ENCODE results near the gene DLGAP3. TPM values are rescaled to one million over a fixed set of nuclear protein-coding genes. Genes with fewer than 3 reads are reported as not detected.
A peak's percentile ranks its signal among the peaks of the same experiment; 100 is the strongest.

DLGAP3 gene
- total RNA-seq, 1 donor from 2014 or later, result 0.22 TPM

DNA sequence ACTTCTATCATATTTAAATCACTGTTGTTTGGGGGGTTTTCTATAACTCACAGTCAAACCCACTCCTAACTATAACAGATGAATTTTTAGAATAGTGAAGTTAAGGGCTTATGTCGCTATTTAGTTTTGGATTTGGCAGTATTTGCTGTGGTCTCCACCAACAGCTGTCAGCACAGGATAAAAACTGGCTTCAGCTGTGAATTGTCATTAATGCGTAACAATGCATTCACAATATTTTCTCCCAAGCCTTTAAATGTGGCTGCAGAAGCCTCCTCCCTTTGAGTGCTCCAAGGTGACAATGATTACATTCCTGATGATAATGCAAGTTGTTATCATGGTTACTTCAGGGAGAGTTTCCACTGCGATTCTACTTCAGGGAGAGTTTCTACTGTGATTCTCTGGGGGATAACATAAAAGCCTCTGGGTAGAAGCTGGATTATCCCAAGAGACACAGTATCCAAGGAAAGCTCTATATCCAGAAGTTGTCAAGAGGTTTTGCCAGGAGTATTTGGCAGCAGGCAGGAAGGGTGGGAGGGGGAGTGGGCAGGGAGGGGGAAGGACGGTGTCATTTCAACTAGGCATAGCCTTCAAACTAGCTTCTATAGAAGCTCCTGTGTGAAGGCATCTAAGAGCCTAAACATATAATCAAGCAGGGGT is 55.0 kb downstream of the DLGAP3 start:
- intact Hi-C loops (cut with DNase I), result no loop called here
- DNase-seq (ENCODE audit: missing footprints) (no peak), ATAC-seq (no peak)

DNA sequence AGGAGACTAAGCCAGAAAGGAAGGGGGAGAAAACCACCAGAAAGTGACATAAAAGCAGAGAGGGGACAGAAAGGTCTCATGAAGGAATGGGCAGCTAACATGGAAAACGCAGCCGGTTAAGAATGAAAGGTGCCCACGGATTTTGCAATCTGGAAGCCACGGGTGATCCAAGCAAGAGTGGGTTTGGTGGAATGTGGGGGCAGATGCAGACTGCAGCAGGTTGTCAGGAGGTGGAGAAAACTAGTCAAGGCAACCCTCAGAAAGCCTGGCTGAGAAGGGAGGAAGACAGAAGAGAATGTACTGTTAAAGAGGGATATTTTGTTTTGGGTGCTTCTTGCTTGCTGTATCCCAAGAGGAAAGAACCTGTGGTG is 57.3 kb downstream of the DLGAP3 start:
- ATAC-seq, result no peak
- intact Hi-C loops (cut with DNase I), result no loop called here
- DNase-seq (ENCODE audit: missing footprints), result no peak

DNA sequence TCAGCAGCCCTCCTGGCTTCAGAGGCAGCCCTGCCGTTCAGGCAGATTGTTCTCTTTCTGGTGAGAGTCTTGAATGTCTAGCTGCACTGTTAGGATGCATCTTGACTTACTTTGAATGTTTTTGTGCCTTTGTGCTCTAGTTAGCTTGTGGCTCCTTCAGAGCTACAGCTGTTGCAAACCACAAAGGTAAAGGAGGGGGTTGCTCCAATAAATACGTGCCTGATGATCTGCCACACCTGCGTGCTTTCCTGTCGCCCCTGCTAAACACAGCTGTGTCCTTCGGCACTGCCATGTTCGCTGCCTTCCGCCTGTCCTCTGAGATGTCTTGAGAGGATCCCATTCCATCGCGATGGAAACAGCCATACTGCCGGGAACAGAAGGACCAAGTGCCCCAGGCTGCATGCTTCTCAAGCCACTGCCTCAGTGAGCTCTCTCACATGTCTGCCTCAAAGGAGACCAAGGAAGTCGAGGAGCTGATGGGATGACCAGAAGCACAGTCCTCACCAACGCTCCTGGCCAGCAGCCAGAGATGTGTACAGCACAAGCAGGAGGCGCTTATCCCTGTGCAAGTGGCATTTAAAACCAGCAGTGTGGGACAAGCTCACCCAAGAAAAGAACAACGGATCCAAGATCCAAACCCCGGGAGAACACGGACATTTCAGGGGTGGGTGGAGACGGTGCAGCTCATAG is 57.9 kb downstream of the DLGAP3 start:
- ATAC-seq (no peak), DNase-seq (ENCODE audit: missing footprints) (no peak)
- intact Hi-C loops (cut with DNase I), result no loop called here

GRCh38 chr1:34870395-34870794 is 59.1 kb downstream of the DLGAP3 start:
- intact Hi-C loops (cut with DNase I), result no loop called here
- DNase-seq (ENCODE audit: missing footprints), result no peak
- no peak for ATAC-seq

DNA sequence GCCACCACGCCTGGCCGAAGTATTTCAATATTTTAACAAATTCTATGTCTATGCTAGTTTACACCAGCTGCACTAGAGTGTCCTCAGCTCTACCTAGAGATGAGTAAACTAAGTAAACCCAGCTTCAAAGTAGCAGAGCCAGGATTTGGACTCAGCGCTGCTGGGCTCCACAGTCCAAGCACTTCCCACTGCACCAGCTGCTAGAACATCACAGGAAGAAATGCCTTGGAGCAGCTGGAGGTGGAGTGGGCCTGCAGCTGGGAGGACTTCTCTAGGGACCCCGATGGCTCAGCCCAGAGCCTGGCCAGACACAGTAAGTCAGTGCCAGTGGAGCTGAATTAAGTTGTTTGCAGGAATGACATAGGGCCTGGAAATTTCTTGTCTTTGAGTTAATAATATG is 59.7 kb downstream of the DLGAP3 start:
- DNase-seq (ENCODE audit: missing footprints) (no peak), ATAC-seq (no peak)
- intact Hi-C loops (cut with DNase I), result no loop called here

- intact Hi-C loops (cut with DNase I), result no loop called here
- DNase-seq (ENCODE audit: missing footprints), result no peak
- no peak for ATAC-seq
Observed at GRCh38 chr1:34868230-34869049, 61.0 kb downstream of the DLGAP3 start.

GRCh38 chr1:34867415-34867814 is 62.0 kb downstream of the DLGAP3 start:
- no peak for DNase-seq (ENCODE audit: missing footprints)
- intact Hi-C loops (cut with DNase I), result no loop called here
- peak; percentile 36 for ATAC-seq

- intact Hi-C loops (cut with DNase I), result loop anchor here (1.0 kb wide), 1 partner anchor 80 kb away; no protein-coding TSS in a partner anchor
- DNase-seq (ENCODE audit: missing footprints), result no peak
- ATAC-seq, result no peak
Observed at GRCh38 chr1:34866762-34867109, 62.7 kb downstream of the DLGAP3 start.

GRCh38 chr1:34865981-34866761 is 63.3 kb downstream of the DLGAP3 start:
- intact Hi-C loops (cut with DNase I), result loop anchor here (1.0 kb wide), 1 partner anchor 80 kb away; no protein-coding TSS in a partner anchor
- ATAC-seq (peak; percentile 76), DNase-seq (ENCODE audit: missing footprints) (peak; percentile 94)

GRCh38 chr1:34865573-34865972 is 63.9 kb downstream of the DLGAP3 start:
- DNase-seq (ENCODE audit: missing footprints) (no peak), ATAC-seq (no peak)
- intact Hi-C loops (cut with DNase I), result no loop called here

DNA sequence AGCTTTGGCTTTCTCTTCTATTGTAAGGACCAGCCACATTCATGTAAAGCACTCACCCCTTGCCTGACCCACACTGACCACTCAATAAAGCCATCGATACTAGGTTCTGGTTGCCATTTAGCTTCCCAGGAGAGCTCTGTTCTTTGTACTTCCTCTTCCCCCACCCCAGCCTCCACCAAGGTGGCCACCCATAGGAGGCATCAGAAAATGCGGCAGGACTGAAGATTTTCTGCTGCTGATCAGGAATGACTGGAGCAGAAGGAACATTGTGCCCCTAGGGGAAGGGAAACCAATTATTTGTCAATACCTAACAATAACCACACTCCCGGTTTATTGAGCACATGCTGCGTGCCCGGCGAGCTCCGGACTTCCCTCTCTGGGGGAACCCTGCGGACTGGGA is 64.7 kb downstream of the DLGAP3 start:
- intact Hi-C loops (cut with DNase I), result no loop called here

GRCh38 chr1:34863501-34863900 is 65.9 kb downstream of the DLGAP3 start:
- intact Hi-C loops (cut with DNase I), result no loop called here
- no peak for ATAC-seq
- no peak for DNase-seq (ENCODE audit: missing footprints)

More for the DNA sequence above, 64.7 kb downstream of the DLGAP3 start:
- DNase-seq (ENCODE audit: missing footprints) (no peak), ATAC-seq (no peak)

DNA sequence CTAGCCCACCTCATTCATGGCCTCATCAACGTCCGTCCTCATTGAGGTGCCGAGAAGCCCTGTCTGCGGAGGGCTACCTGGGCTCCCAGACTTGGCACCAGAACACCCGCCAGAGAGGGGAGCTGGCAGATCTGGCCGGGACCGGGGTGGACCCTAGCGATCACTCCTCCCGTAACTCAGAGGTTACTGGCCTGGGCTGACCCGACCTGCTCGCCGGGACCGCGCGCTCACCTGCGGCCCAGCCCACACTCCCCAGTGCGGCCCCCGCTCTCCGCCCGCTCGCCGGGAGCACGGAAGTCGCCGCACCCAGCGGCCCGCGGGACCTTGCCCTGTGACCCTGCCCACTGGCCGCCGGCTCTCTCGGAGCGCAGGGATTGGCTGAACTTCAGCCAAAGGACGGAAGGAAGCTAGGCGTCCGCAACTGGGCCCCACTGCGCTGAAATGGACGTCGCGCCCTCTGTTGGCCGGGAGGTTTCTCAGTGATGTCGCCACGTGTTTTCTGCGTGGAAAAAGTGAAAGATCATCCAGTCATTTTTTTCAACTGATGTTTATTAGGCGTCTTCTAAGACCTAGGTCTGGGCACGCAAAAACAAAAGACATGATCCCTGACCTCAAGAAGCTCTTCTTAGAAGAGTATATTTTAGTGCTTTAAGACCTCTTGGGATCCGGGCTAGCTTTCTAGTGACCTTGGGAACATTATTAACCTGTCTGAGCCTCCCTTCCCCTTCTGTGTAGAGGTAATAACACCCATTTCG is 69.8 kb downstream of the DLGAP3 start, which contains the start of gene SMIM12:
Gene SMIM12, minus strand, starts transcription at position 304 of the 755 bp plus-strand sequence. CDS start 3,772 bp downstream, outside the sequence.
- DNase-seq (ENCODE audit: missing footprints) (peak; percentile 97), ATAC-seq (peak; percentile 99)
- intact Hi-C loops (cut with DNase I), result loop anchor here (5.0 kb wide), 1 partner anchor 173 kb away; the partner anchor contains the start of gene ZMYM6

GRCh38 chr1:34858901-34859445 is 70.5 kb downstream of the DLGAP3 start:
- DNase-seq (ENCODE audit: missing footprints) (no peak), ATAC-seq (peak; percentile 15)
- intact Hi-C loops (cut with DNase I), result loop anchor here (5.0 kb wide), 1 partner anchor 173 kb away; the partner anchor contains the start of gene ZMYM6

DNA sequence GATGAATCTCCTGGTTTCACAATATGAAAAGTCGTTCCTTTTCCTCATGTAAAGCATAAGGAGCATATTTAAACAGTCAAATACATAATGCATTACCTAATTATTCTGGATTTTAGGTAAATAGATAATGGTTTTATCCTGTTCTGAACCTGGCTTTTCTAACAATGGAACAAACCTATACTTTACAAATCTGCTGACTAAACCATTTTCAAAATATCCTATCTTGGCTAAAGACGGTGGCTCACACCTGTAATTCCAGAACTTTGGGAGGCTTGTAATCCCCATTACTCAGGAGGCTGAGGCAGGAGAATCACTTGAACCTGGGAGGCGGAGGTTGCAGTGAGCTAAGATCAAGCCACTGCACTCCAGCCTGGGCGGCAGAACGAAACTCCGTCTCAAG is 72.8 kb downstream of the DLGAP3 start:
- intact Hi-C loops (cut with DNase I), result loop anchor here (5.0 kb wide), 1 partner anchor 176 kb away; the partner anchor contains the start of gene ZMYM6
- DNase-seq (ENCODE audit: missing footprints) (no peak), ATAC-seq (no peak)

- ATAC-seq (peak; percentile 93), DNase-seq (ENCODE audit: missing footprints) (peak; percentile 85)
- intact Hi-C loops (cut with DNase I), result loop anchor here (1.0 kb wide), 1 partner anchor 66 kb away; no protein-coding TSS in a partner anchor
Observed at GRCh38 chr1:34852677-34853217, 76.7 kb downstream of the DLGAP3 start.

DNA sequence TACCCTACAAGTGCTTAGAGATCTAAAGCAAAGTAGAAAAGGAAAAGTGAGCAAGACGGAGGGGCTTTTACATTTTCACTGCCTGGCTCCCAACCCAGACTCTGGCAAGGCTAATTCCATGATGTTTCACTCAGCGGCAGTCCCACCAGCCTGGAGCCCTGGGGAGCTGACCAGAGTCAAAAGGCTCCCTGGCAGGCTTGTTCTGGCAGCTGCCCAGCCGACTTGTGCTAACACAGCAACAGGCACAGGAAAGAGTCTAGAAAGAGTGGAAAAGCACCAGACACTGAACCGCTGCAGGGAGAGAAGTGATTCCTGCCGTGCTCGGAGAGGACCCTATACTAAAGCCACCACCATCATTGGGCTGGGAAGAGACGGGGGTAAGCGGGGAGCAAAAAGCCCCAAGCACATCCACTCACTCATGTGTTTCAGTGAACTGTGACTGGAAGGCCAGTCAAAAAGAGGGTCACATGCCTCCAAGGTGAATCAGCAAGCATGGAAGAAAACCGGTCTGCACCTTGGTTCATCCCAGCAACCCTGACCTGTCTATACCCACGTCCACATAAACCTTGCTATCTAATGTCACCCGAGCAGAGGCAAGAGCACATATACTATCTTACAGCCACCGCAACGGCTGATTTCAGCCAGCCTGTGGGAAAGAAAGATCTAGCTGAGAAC is 77.9 kb downstream of the DLGAP3 start:
- DNase-seq (ENCODE audit: missing footprints), result peak; percentile 80
- intact Hi-C loops (cut with DNase I), result loop anchor here (1.0 kb wide), 1 partner anchor 65 kb away; no protein-coding TSS in a partner anchor
- ATAC-seq, result no peak

Data from Right ventricle myocardium inferior (tissue), 1 donor.